Keratinocyte (primary cell): ENCODE data around the gene PROM1. TPM values are rescaled to one million over a fixed set of nuclear protein-coding genes. Genes with fewer than 3 reads are reported as not detected.

ENCODE experiments used
- DNase-seq: peaks from one replicate; pipeline ENCODE4 v3.0.0-alpha.2; 2011; ENCODE audit warnings: low read depth, missing footprints, low spot score
- FAIRE-seq: peaks from 2 replicates; lab custom pipeline; 2011; peaks lifted over from hg19 to GRCh38; lab: Jason Lieb, UNC
- H2AFZ ChIP-seq: 2 replicates; pipeline ENCODE4 v1.6.0; 2012; ENCODE audit warnings: low read length, control low read depth, inconsistent platforms; ENCODE audit not compliant: control insufficient read depth
- H3K27ac ChIP-seq: 2 replicates; pipeline ENCODE4 v1.5.1; 2011; ENCODE audit warnings: low read length; ENCODE audit not compliant: control insufficient read depth, insufficient read depth
- H3K27me3 ChIP-seq: 3 replicates; pipeline ENCODE4 v1.6.0; 2011; ENCODE audit warnings: low read length; ENCODE audit not compliant: control insufficient read depth, insufficient read depth; ENCODE audit errors: extremely low read depth
- H3K36me3 ChIP-seq, 2 experiments: 2 replicates in 1 of 2; 3 replicates in 1 of 2; pipeline ENCODE4 v1.5.1; 2011; ENCODE audit warnings: low read length in 2 of 2, mild to moderate bottlenecking in 1 of 2; ENCODE audit not compliant: control insufficient read depth in 2 of 2, insufficient read depth in 2 of 2; ENCODE audit errors: extremely low read depth in 1 of 2
- H3K4me1 ChIP-seq: 3 replicates; pipeline ENCODE4 v1.5.1; 2011; ENCODE audit warnings: low read length; ENCODE audit not compliant: control insufficient read depth, insufficient read depth; ENCODE audit errors: extremely low read depth
- H3K4me2 ChIP-seq: 3 replicates; pipeline ENCODE4 v1.6.0; 2011; ENCODE audit warnings: low read depth, low read length; ENCODE audit not compliant: control insufficient read depth, insufficient read depth; ENCODE audit errors: extremely low read depth
- H3K4me3 ChIP-seq, 3 experiments: fragments of 200-600 bp in 1 of 3; sonication (generic) in 1 of 3; 2 replicates in 2 of 3; 3 replicates in 1 of 3; pipeline ENCODE4 v1.5.1; 2011 to 2016; ENCODE audit warnings: low read length in 3 of 3, mild to moderate bottlenecking in 3 of 3, control low read depth in 2 of 3, inconsistent platforms in 1 of 3, low read depth in 1 of 3, mixed read lengths in 1 of 3, mixed run types in 1 of 3, moderate library complexity in 1 of 3; ENCODE audit not compliant: control insufficient read depth in 2 of 3, insufficient read depth in 2 of 3; ENCODE audit errors: extremely low read depth in 1 of 3
- H3K79me2 ChIP-seq: 2 replicates; pipeline ENCODE4 v1.6.0; 2012; ENCODE audit warnings: low read length; ENCODE audit not compliant: control insufficient read depth, insufficient read depth
- H3K9ac ChIP-seq: 3 replicates; pipeline ENCODE4 v1.6.0; 2011; ENCODE audit warnings: low read length; ENCODE audit not compliant: control insufficient read depth, insufficient read depth; ENCODE audit errors: extremely low read depth
- H3K9me1 ChIP-seq: 3 replicates; pipeline ENCODE4 v1.6.0; 2011; ENCODE audit warnings: low read length; ENCODE audit not compliant: control insufficient read depth, insufficient read depth; ENCODE audit errors: extremely low read depth
- H3K9me3 ChIP-seq: 2 replicates; pipeline ENCODE4 v1.5.1; 2012; ENCODE audit warnings: low read depth, low read length; ENCODE audit not compliant: control insufficient read depth
- H4K20me1 ChIP-seq: 3 replicates; pipeline ENCODE4 v1.6.0; 2011; ENCODE audit warnings: low read length; ENCODE audit not compliant: control insufficient read depth, insufficient read depth; ENCODE audit errors: extremely low read depth
- EZH2 ChIP-seq: IDR thresholded peaks from one replicate; pipeline ENCODE4 v1.6.1; 2012; ENCODE audit warnings: inconsistent platforms, mild to moderate bottlenecking, low read length, moderate library complexity
- dilution Hi-C: fragments of 300-500 bp; cut with MboI; formaldehyde crosslinking; loops from one replicate; pipeline ENCODE4 v1.7.0; 2020; ENCODE audit warnings: low sequenced_read_pairs; ENCODE audit not compliant: extremely low pct_ligation_motif_present
- polyA plus RNA-seq, 5 experiments: library from polyadenylated mRNA; depleted of rRNA in 3 of 5; stranded (reverse) in 3 of 5; stranded (forward) in 1 of 5; unstranded in 1 of 5; fragments of >200 nt; gene quantifications; 1 replicate in 1 of 5; 2 replicates in 3 of 5; 3 replicates in 1 of 5; pipeline versions ENCODE4 v1.2.1 to v1.2.3, GENCODE V29; 2011 to 2012; ENCODE audit warnings: missing spikeins in 2 of 5, low read depth in 1 of 5, low replicate concordance in 1 of 5
- TF ChIP-seq, protein P1 (sequence below), 3 experiments: IDR thresholded peaks in 1 of 3; conservative IDR thresholded peaks in 1 of 3; optimal IDR thresholded peaks in 1 of 3; 2 replicates in 2 of 3; 3 replicates in 1 of 3; pipeline versions ENCODE3 to v1.5.1; 2011; ENCODE audit warnings: low read length in 3 of 3, mild to moderate bottlenecking in 3 of 3, moderate library complexity in 2 of 3, control low read depth in 1 of 3, inconsistent platforms in 1 of 3; ENCODE audit not compliant: insufficient read depth in 2 of 3; ENCODE audit errors: extremely low read depth in 1 of 3

The PROM1 gene
- polyA plus RNA-seq, 1 donor (not counting 4 experiments of a cell fraction or from before 2014, with no cell fraction given): not detected

DNA sequence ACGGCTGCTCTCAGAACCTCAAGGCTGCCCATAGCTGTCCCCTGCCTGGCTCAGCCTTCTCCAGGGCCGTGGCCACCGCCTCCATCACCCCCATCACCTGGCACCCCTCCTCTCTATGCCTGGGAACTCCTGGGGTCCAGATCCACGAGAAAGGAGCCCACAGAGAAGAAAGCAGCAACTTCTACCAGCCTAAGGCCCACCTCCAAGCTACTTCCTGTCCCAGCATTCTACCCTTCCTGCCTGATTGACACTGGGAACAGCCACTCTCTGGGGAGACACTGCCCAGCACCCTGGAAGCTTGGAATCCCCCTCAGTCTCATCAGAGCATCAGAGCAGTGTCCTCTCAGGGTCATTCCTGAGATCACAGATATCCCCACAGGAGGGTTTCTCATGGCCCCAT, 36.9 kb upstream of the PROM1 start:
- no peaks in the 10 kb centered on the region for H4K20me1 ChIP-seq
- H3K4me1 ChIP-seq: no peaks in the 10 kb centered on the region
- TF ChIP-seq EZH2: no peak
- TF ChIP-seq, protein P1, sequence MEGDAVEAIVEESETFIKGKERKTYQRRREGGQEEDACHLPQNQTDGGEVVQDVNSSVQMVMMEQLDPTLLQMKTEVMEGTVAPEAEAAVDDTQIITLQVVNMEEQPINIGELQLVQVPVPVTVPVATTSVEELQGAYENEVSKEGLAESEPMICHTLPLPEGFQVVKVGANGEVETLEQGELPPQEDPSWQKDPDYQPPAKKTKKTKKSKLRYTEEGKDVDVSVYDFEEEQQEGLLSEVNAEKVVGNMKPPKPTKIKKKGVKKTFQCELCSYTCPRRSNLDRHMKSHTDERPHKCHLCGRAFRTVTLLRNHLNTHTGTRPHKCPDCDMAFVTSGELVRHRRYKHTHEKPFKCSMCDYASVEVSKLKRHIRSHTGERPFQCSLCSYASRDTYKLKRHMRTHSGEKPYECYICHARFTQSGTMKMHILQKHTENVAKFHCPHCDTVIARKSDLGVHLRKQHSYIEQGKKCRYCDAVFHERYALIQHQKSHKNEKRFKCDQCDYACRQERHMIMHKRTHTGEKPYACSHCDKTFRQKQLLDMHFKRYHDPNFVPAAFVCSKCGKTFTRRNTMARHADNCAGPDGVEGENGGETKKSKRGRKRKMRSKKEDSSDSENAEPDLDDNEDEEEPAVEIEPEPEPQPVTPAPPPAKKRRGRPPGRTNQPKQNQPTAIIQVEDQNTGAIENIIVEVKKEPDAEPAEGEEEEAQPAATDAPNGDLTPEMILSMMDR (optimal IDR thresholded peaks at IDR 0.05 in 1 of 3, IDR thresholded peaks at IDR 0.05 in 1 of 3, conservative IDR thresholded peaks at IDR 0.05 in 1 of 3; ENCODE audit: extremely low read depth in 1 of 3, insufficient read depth in 2 of 3, low read length in 3 of 3): no peak
- H2AFZ ChIP-seq: no peak overlapping the region
- H3K9ac ChIP-seq: no peak overlapping the region
- no peaks in the 10 kb centered on the region for H3K9me3 ChIP-seq
- FAIRE-seq (no peak), DNase-seq (no peak)
- peaks cover 7% of the 10 kb centered on the region for H3K27me3 ChIP-seq
- no peak overlapping the region for H3K27ac ChIP-seq
- dilution Hi-C loops: no loop called here
- H3K79me2 ChIP-seq: no peaks in the 10 kb centered on the region
- H3K4me2 ChIP-seq: no peak overlapping the region
- no peaks in the 10 kb centered on the region for H3K9me1 ChIP-seq
- H3K36me3 ChIP-seq: no peaks in the 10 kb centered on the region
- no peak overlapping the region for H3K4me3 ChIP-seq

DNA sequence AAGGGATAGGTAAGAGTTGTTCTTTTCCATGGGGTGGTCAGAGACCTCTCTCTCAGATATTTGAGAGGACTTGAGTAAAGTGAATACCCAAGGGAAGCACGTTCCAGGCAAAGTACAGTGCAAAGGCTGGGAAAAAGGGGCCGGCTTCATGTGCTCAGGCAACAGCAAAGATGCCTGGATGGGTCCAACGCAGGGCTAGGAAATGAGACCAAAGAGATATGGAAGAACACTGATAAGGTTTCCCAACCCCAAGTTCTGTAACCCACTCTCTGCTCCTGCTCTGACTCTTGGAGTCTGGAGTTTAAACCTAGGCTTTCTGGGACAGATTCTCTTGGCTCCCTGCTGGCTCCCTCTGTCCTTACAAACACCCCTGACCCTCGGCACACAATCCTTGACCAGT, 36.2 kb upstream of the PROM1 start:
- no peak for FAIRE-seq

More for the DNA sequence above, 36.2 kb upstream of the PROM1 start:
- H3K9me3 ChIP-seq: no peaks in the 10 kb centered on the region
- H3K79me2 ChIP-seq: no peaks in the 10 kb centered on the region
- H3K4me2 ChIP-seq: no peak overlapping the region
- H3K9ac ChIP-seq: no peak overlapping the region
- no peak overlapping the region for H3K27ac ChIP-seq
- no peaks in the 10 kb centered on the region for H3K9me1 ChIP-seq
- TF ChIP-seq, protein P1 (optimal IDR thresholded peaks at IDR 0.05 in 1 of 3, IDR thresholded peaks at IDR 0.05 in 1 of 3, conservative IDR thresholded peaks at IDR 0.05 in 1 of 3; ENCODE audit: extremely low read depth in 1 of 3, insufficient read depth in 2 of 3, low read length in 3 of 3): no peak
- TF ChIP-seq EZH2: no peak
- H2AFZ ChIP-seq: no peak overlapping the region
- peaks cover 7% of the 10 kb centered on the region for H3K27me3 ChIP-seq
- H4K20me1 ChIP-seq: no peaks in the 10 kb centered on the region
- dilution Hi-C loops: no loop called here
- no peaks in the 10 kb centered on the region for H3K36me3 ChIP-seq
- DNase-seq: no peak
- no peak overlapping the region for H3K4me3 ChIP-seq
- no peaks in the 10 kb centered on the region for H3K4me1 ChIP-seq
